ENCODE data around the gene PSMB10. TPM values are rescaled to one million over a fixed set of nuclear protein-coding genes. Genes with fewer than 3 reads are reported as not detected.
A peak's percentile ranks its signal among the peaks of the same experiment; 100 is the strongest.

Gene PSMB10
- total and polyA plus RNA-seq, 10 donors: 80.3 to 236 (median 141) TPM

DNA sequence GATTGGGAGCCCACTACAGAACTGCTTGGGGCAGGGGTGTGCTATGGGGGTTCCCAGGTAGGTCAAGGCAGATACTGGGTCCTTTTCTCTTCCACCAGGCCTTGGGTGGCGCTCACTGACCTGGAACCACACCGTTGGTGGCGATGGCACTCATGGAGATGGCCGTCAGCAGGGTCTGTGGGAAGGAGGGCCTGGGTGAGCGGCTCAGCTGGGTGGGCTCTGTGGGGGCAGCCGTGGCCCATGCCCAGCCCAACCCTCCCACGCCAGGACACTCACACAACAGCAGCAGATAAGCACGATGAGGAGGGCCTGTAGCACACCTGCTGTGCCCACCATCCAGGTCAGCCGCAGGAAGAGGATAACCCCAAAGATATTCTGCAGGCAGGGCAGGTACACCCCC is 21.0 kb upstream of the PSMB10 start:
- intact Hi-C loops (cut with DNase I; ENCODE audit: low total_unique reads): no loop called here
- WGBS, 5 donors: 90 to 98% (median 97%) methylated on average over 5 to 9 of the region's 9 CpGs
- no peaks in the 10 kb centered on the region for H3K27me3 ChIP-seq (replicated peaks in 1 of 7)
- no peak overlapping the region for H3K27ac ChIP-seq
- H3K9me3 ChIP-seq: no peaks in the 10 kb centered on the region
- peaks cover 0 to 99% (median 53%) of the 10 kb centered on the region in 6 donors for H3K36me3 ChIP-seq
- TF ChIP-seq, protein P1, sequence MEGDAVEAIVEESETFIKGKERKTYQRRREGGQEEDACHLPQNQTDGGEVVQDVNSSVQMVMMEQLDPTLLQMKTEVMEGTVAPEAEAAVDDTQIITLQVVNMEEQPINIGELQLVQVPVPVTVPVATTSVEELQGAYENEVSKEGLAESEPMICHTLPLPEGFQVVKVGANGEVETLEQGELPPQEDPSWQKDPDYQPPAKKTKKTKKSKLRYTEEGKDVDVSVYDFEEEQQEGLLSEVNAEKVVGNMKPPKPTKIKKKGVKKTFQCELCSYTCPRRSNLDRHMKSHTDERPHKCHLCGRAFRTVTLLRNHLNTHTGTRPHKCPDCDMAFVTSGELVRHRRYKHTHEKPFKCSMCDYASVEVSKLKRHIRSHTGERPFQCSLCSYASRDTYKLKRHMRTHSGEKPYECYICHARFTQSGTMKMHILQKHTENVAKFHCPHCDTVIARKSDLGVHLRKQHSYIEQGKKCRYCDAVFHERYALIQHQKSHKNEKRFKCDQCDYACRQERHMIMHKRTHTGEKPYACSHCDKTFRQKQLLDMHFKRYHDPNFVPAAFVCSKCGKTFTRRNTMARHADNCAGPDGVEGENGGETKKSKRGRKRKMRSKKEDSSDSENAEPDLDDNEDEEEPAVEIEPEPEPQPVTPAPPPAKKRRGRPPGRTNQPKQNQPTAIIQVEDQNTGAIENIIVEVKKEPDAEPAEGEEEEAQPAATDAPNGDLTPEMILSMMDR (IDR thresholded peaks at IDR 0.05 in 8 of 11, conservative IDR thresholded peaks at IDR 0.05 in 3 of 11): no peak
- TF ChIP-seq POLR2A (IDR thresholded peaks at IDR 0.05) (no peak), POLR2AphosphoS5 (IDR thresholded peaks at IDR 0.05) (no peak)
- DNase-seq: no peak
- no peak overlapping the region for H3K4me3 ChIP-seq
- peaks cover 11 to 44% (median 33%) of the 10 kb centered on the region in 6 donors for H3K4me1 ChIP-seq

DNA sequence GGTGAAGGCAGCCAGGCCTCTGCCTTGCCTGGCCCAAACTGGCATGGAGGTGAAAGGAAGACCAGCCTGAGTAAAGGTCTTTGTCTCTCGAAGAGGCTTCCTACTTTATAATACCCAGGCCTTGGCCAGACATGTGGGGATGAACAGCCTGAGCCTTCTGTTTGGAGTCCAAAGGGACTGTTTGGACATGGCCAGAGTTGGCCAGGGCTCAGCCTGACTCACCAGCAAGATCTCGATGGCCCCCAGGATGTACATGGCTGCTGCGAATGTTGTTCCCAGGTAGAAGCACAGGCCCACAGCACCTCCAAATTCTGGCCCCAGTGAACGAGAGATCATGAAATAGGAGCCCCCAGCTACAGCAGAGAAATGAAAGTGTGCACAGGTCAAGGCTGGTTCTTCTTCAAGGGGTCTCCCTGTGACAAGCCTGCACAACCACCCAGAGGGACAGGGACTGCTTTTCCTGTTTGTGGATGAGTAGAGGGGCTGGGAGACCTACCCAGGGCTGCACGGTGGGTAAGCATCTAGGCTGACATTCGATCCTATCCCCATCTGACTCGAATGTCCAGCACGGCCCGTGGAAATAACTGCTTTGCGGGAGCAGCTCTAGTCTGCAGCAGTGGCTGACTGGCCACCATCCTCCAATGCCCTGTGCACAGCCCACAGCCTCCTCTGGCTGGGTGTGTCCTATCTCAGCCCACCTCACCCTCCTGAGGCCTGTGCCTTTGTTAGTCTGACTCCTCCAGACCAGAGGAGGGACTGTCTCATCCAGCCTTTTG is 18.0 kb upstream of the PSMB10 start:
- TF ChIP-seq, protein P1 (IDR thresholded peaks at IDR 0.05 in 8 of 11, conservative IDR thresholded peaks at IDR 0.05 in 3 of 11): no peak
- peak in 1 of 3 donors; percentile 22 for TF ChIP-seq POLR2AphosphoS5 (IDR thresholded peaks at IDR 0.05)
- 84 to 97% (median 94%) methylated on average over 5 to 10 of the region's 10 CpGs for WGBS, 5 donors
- Histone ChIP-seq H3K4me1 (peaks cover 0 to 23% (median 8%) of the 10 kb centered on the region in 6 donors), H3K4me3 (no peak overlapping the region), H3K27ac (no peak overlapping the region), H3K36me3 (peaks cover 0 to 100% (median 55%) of the 10 kb centered on the region in 6 donors), H3K27me3 (replicated peaks in 1 of 7) (no peaks in the 10 kb centered on the region), H3K9me3 (no peaks in the 10 kb centered on the region)
- no peak for DNase-seq
- intact Hi-C loops (cut with DNase I; ENCODE audit: low total_unique reads): no loop called here

DNA sequence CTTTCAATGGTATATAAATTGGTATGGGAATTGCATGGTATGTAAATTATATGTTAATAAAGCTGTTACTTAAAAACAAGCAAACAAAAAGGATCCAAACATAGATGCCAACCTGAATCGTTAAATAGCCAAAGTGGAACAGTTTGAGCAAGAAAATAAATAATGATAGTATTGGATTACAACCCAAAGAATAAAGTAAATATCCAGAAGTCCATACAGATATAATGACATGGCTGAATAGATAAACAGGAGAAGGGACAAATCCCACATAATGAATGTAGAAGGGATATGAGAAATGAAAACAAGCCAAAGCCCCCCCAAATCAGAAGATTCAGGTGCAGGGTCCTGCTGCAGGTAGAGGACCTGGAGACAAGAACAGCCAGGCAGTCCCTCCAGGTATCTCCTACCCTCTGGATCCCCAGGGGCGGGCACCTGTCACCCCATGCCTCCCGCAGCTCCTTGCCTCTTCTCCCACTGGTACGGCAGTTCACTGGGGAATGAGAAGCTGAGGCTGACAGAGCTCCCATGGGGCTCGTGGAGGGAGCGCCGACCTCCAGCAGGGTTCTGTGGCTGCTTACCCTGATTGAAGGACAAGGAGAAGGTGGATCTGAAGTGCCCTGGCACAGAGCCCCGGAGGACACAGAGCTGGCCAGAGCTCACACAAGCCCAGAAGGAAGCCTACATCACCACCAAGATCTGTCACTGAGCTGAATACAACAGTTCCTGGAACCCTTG is 17.2 kb upstream of the PSMB10 start:
- peaks cover 0 to 15% (median 2%) of the 10 kb centered on the region in 6 donors for H3K4me1 ChIP-seq
- H3K27ac ChIP-seq: no peak overlapping the region
- no peaks in the 10 kb centered on the region for H3K9me3 ChIP-seq
- peaks cover 0 to 100% (median 60%) of the 10 kb centered on the region in 6 donors for H3K36me3 ChIP-seq
- 87 to 93% (median 91%) methylated on average over 7 to 8 of the region's 8 CpGs for WGBS, 5 donors
- TF ChIP-seq POLR2AphosphoS5 (IDR thresholded peaks at IDR 0.05): no peak
- no peak for TF ChIP-seq POLR2A (IDR thresholded peaks at IDR 0.05)
- TF ChIP-seq, protein P1 (IDR thresholded peaks at IDR 0.05 in 8 of 11, conservative IDR thresholded peaks at IDR 0.05 in 3 of 11): no peak
- no peak overlapping the region for H3K4me3 ChIP-seq
- H3K27me3 ChIP-seq (replicated peaks in 1 of 7): no peaks in the 10 kb centered on the region
- intact Hi-C loops (cut with DNase I; ENCODE audit: low total_unique reads): no loop called here
- DNase-seq: peak; percentile 63

DNA sequence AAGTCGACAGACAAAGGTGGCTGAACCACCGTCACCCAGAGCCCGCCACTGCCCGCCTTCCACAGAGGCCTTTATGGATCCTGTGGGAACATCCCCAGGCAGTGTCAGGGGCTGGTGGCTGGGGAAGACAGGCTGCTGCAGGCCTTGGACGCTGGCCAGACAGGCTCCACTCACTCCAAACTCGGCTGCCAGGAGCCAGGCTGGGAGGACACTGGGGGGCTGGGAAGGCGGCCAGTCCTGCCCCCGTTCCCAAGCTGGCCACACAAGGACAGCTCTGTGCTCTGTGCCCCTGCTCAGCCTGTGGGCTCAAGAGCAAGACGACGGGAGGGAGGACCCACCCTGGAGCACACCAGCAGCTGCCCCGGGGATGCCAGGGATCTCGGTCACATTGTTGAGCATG is 14.8 kb upstream of the PSMB10 start:
- intact Hi-C loops (cut with DNase I; ENCODE audit: low total_unique reads): no loop called here
- DNase-seq: peak; percentile 67

More for the DNA sequence above, 14.8 kb upstream of the PSMB10 start:
- TF ChIP-seq POLR2A (IDR thresholded peaks at IDR 0.05) (no peak), POLR2AphosphoS5 (IDR thresholded peaks at IDR 0.05) (peak in 2 of 3 donors; percentile 25 to 69)
- 79 to 95% (median 88%) methylated on average over 4 to 12 of the region's 12 CpGs for WGBS, 5 donors
- no peaks in the 10 kb centered on the region for H3K9me3 ChIP-seq
- H3K4me1 ChIP-seq: peaks cover 0 to 9% (median 2%) of the 10 kb centered on the region in 6 donors
- H3K27me3 ChIP-seq (replicated peaks in 1 of 7): no peaks in the 10 kb centered on the region
- H3K27ac ChIP-seq: no peak overlapping the region
- no peak overlapping the region for H3K4me3 ChIP-seq
- peaks cover 0 to 100% (median 71%) of the 10 kb centered on the region in 6 donors for H3K36me3 ChIP-seq
